GM23338 (cell line): Measurements from ENCODE around the gene CNNM1. TPM values are rescaled to one million over a fixed set of nuclear protein-coding genes. Genes with fewer than 3 reads are reported as not detected.

Experiments
- ATAC-seq: fragments of 200-7000 bp; cut with Tn5 transposase; 3 replicates; pipeline ENCODE4 v1.9.1; 2020
- DNase-seq: peaks from one replicate; pipeline ENCODE4 v3.0.0-alpha.2; 2015; ENCODE audit warnings: low spot score
- H2AFZ ChIP-seq: fragments of 200-600 bp; sonication (generic); 2 replicates; pipeline ENCODE4 v1.8.0; 2016; ENCODE audit warnings: antibody characterized with exemption, mild to moderate bottlenecking, moderate library complexity
- H3F3A ChIP-seq: fragments of 200-600 bp; sonication (generic); replicated peaks from 2 replicates; pipeline ENCODE4 v1.8.0; 2017; ENCODE audit warnings: antibody characterized with exemption, mixed run types, low read depth
- H3K27ac ChIP-seq: fragments of 200-600 bp; sonication (generic); 2 replicates; pipeline ENCODE4 v1.6.1; 2016; ENCODE audit warnings: low read depth
- H3K27me3 ChIP-seq: fragments of 200-600 bp; sonication (generic); 2 replicates; pipeline ENCODE4 v1.8.0; 2016; ENCODE audit warnings: mild to moderate bottlenecking, mixed run types, moderate library complexity; ENCODE audit not compliant: insufficient read depth
- H3K36me3 ChIP-seq: fragments of 200-600 bp; sonication (generic); 2 replicates; pipeline ENCODE4 v1.8.0; 2016; ENCODE audit warnings: mild to moderate bottlenecking; ENCODE audit not compliant: insufficient read depth
- H3K4me1 ChIP-seq: fragments of 200-600 bp; sonication (generic); 2 replicates; pipeline ENCODE4 v1.8.0; 2016; ENCODE audit warnings: mild to moderate bottlenecking, moderate library complexity; ENCODE audit not compliant: insufficient read depth
- H3K4me2 ChIP-seq: fragments of 200-600 bp; sonication (generic); 2 replicates; pipeline ENCODE4 v1.7.1; 2017; ENCODE audit warnings: mixed run types
- H3K4me3 ChIP-seq: fragments of 200-600 bp; sonication (generic); 2 replicates; pipeline ENCODE4 v1.6.1; 2016; ENCODE audit warnings: mixed run types
- H3K79me2 ChIP-seq: fragments of 200-600 bp; sonication (generic); replicated peaks from 2 replicates; pipeline ENCODE4 v1.8.0; 2017; ENCODE audit warnings: mild to moderate bottlenecking; ENCODE audit not compliant: insufficient read depth
- H3K9me2 ChIP-seq: fragments of 200-600 bp; sonication (generic); 2 replicates; pipeline ENCODE4 v1.8.0; 2017; ENCODE audit not compliant: insufficient read depth
- H4K20me1 ChIP-seq: fragments of 200-600 bp; sonication (generic); replicated peaks from 2 replicates; pipeline ENCODE4 v1.8.0; 2017; ENCODE audit warnings: mild to moderate bottlenecking; ENCODE audit not compliant: insufficient read depth
- H3K27ac Mint-ChIP-seq: 2 replicates; pipeline ENCODE4 v1.8.0; 2020; ENCODE audit warnings: inconsistent platforms, mild to moderate bottlenecking, moderate library complexity, mixed read lengths
- H3K27me3 Mint-ChIP-seq: 3 replicates; pipeline ENCODE4 v1.8.0; 2022; ENCODE audit warnings: low read depth, mild to moderate bottlenecking, moderate library complexity, mixed read lengths, inconsistent platforms; ENCODE audit not compliant: insufficient read depth, poor library complexity
- H3K36me3 Mint-ChIP-seq: 3 replicates; pipeline ENCODE4 v1.8.0; 2021; ENCODE audit warnings: low read depth, mild to moderate bottlenecking, inconsistent platforms, moderate library complexity, mixed read lengths
- H3K4me1 Mint-ChIP-seq: 3 replicates; pipeline ENCODE4 v1.8.0; 2020; ENCODE audit warnings: mild to moderate bottlenecking, inconsistent platforms, mixed read lengths
- H3K4me3 Mint-ChIP-seq: 3 replicates; pipeline ENCODE4 v1.8.0; 2021; ENCODE audit warnings: moderate library complexity, mild to moderate bottlenecking, inconsistent platforms, mixed read lengths
- H3K9me3 Mint-ChIP-seq: 3 replicates; pipeline ENCODE4 v1.8.0; 2020; ENCODE audit warnings: moderate library complexity, mild to moderate bottlenecking, inconsistent platforms, mixed read lengths
- CREB1 ChIP-seq: fragments of 250-450 bp; sonication (Bioruptor Pico); IDR thresholded peaks from 2 replicates; pipeline ENCODE4 v1.5.0; 2020; ENCODE audit warnings: low read depth, mild to moderate bottlenecking, moderate library complexity
- CTCF ChIP-seq, 2 experiments: fragments of 200-600 bp in 1 of 2; sonication (generic) in 1 of 2; conservative IDR thresholded peaks; 2 replicates each; pipeline versions ENCODE4 v1.5.1 to v1.6.1; 2016 to 2017; ENCODE audit warnings: antibody characterized with exemption in 2 of 2, low read depth in 2 of 2, mild to moderate bottlenecking in 2 of 2, moderate library complexity in 1 of 2
- EZH2 ChIP-seq: fragments of 200-600 bp; sonication (generic); IDR thresholded peaks from one replicate; pipeline ENCODE4 v1.8.0; 2017; ENCODE audit warnings: antibody characterized with exemption, mild to moderate bottlenecking, low read depth; ENCODE audit not compliant: unreplicated experiment
- EZH2phosphoT487 ChIP-seq: fragments of 200-600 bp; sonication (generic); IDR thresholded peaks from one replicate; pipeline ENCODE4 v1.8.1; 2018; ENCODE audit warnings: antibody characterized with exemption; ENCODE audit not compliant: unreplicated experiment
- JUNB ChIP-seq: IDR thresholded peaks from one replicate; pipeline ENCODE4 v1.6.1; 2016; ENCODE audit warnings: antibody characterized with exemption; ENCODE audit not compliant: unreplicated experiment
- NANOG ChIP-seq: IDR thresholded peaks from 2 replicates; pipeline ENCODE4 v1.6.1; 2016; ENCODE audit warnings: antibody characterized with exemption, borderline replicate concordance
- POLR2AphosphoS5 ChIP-seq: IDR thresholded peaks from 2 replicates; pipeline ENCODE4 v1.6.1; 2016; ENCODE audit warnings: antibody characterized with exemption, low read depth
- REST ChIP-seq: IDR thresholded peaks from one replicate; pipeline ENCODE4 v1.6.1; 2018; ENCODE audit warnings: antibody characterized with exemption; ENCODE audit not compliant: unreplicated experiment
- STAT1 ChIP-seq: IDR thresholded peaks from one replicate; pipeline ENCODE4 v1.6.1; 2016; ENCODE audit warnings: antibody characterized with exemption; ENCODE audit not compliant: unreplicated experiment
- ZNF114 ChIP-seq: fragments of 250-450 bp; sonication (Bioruptor Pico); IDR thresholded peaks from 2 replicates; pipeline ENCODE4 v1.5.0; 2020; ENCODE audit warnings: mild to moderate bottlenecking, moderate library complexity
- ZNF331 ChIP-seq: fragments of 250-450 bp; sonication (Bioruptor Pico); IDR thresholded peaks from 2 replicates; pipeline ENCODE4 v1.5.0; 2020; ENCODE audit warnings: low read depth, mild to moderate bottlenecking, moderate library complexity
- polyA plus RNA-seq: library from polyadenylated mRNA; unstranded; fragments of >200 nt; fragmentation: Nextera tagmentation; extraction: Ambion mirVana; gene quantifications from 2 replicates; pipeline ENCODE4 v1.2.1, GENCODE V29; 2016
- total RNA-seq: library from RNA; depleted of rRNA; stranded (reverse); fragments of >200 nt; shearing (Covaris generic); gene quantifications from 2 replicates; pipeline ENCODE4 v1.2.3, GENCODE V29; 2014

The CNNM1 gene
- total and polyA plus RNA-seq, 2 experiments from 2014 or later: 0.52 to 0.90 TPM

GRCh38 chr10:99312501-99312900 is 16.7 kb upstream of the CNNM1 start (continued):
- no peak for TF ChIP-seq REST
- TF ChIP-seq CTCF (conservative IDR thresholded peaks at IDR 0.05; ENCODE audit: low read depth in 2 of 2): no peak
- TF ChIP-seq CREB1 (CRISPR knock-in tag): no peak
- TF ChIP-seq STAT1: no peak
- TF ChIP-seq NANOG: no peak
- TF ChIP-seq ZNF331 (CRISPR knock-in tag): no peak
- TF ChIP-seq EZH2phosphoT487: no peak
- TF ChIP-seq POLR2AphosphoS5: no peak
- TF ChIP-seq ZNF114 (CRISPR knock-in tag): no peak
- no peak for TF ChIP-seq EZH2

DNA sequence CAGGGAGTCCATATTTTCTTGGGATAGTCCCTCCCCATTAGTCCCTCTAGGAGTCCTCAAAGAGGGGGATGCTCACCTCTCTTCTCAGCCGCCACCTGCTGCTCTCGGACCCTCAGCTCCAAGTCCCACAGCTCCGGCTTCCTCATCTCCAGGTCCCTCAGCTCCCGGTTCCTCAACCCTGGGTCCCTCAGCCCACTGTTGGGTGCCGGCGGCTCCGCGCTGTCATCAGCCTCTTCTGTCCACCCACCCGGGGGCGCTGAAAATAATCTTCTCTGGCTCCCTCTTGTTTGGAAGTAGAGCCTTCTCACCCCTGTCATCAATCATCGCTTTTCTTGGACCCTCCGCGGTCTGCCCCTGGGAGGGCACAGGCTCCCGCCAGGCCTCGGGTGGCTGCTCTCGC is 13.3 kb upstream of the CNNM1 start:
- Histone ChIP-seq H3F3A (no peaks in the 10 kb centered on the region), H3K9me2 (no peaks in the 10 kb centered on the region), H3K36me3 (no peaks in the 10 kb centered on the region), H3K27ac (no peak overlapping the region), H2AFZ (peak overlapping the region; percentile 59), H3K27me3 (no peaks in the 10 kb centered on the region), H3K4me1 (no peaks in the 10 kb centered on the region), H3K4me3 (no peak overlapping the region), H4K20me1 (no peaks in the 10 kb centered on the region), H3K79me2 (no peaks in the 10 kb centered on the region), H3K4me2 (no peak overlapping the region)
- H3K36me3 Mint-ChIP-seq: no peaks in the 10 kb centered on the region
- no peak overlapping the region for H3K4me3 Mint-ChIP-seq
- H3K4me1 Mint-ChIP-seq: no peaks in the 10 kb centered on the region
- DNase-seq (no peak), ATAC-seq (peak; percentile 43)
- TF ChIP-seq JUNB (no peak), ZNF331 (CRISPR knock-in tag) (no peak), STAT1 (no peak), EZH2phosphoT487 (no peak)
- no peak overlapping the region for H3K27ac Mint-ChIP-seq
- H3K27me3 Mint-ChIP-seq: peaks cover 8% of the 10 kb centered on the region
- no peaks in the 10 kb centered on the region; the same call in 2 of the 3 replicates for H3K9me3 Mint-ChIP-seq
